DMS153 (cell line): ENCODE results near the gene SLC35G3.
"Not testable (repeated sequence)": the region's sequence is repeated elsewhere in the genome, so short reads cannot be mapped to it uniquely, and the experiment has no call there.

ENCODE experiments used
- DNase-seq: peaks from one replicate; lab custom pipeline; 2025; lab: John Stamatoyannopoulos, UW

Gene SLC35G3

GRCh38 chr17:35210741-35211140 lies 16.5 kb upstream of the SLC35G3 start:
- DNase-seq, result no peak

GRCh38 chr17:35202582-35202981 lies 8.4 kb upstream of the SLC35G3 start:
- DNase-seq, result not testable (repeated sequence)

DNA sequence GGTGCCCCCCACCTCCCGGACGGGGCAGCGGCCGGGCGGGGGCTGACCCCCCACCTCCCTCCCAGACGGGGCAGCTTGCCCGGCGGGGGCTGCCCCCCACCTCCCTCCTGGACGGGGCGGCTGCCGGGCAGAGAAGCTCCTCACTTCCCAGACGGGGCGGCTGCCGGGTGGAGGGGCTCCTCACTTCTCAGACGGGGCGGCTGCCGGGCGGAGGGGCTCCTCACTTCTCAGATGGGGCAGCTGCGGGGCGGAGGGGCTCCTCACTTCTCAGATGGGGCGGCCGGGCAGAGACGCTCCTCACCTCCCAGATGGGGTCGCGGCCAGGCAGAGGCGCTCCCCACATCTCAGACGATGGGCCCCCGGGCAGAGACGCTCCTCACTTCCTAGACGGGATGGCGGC lies 869 bp upstream of the SLC35G3 start:
- DNase-seq, result not testable (repeated sequence)

DNA sequence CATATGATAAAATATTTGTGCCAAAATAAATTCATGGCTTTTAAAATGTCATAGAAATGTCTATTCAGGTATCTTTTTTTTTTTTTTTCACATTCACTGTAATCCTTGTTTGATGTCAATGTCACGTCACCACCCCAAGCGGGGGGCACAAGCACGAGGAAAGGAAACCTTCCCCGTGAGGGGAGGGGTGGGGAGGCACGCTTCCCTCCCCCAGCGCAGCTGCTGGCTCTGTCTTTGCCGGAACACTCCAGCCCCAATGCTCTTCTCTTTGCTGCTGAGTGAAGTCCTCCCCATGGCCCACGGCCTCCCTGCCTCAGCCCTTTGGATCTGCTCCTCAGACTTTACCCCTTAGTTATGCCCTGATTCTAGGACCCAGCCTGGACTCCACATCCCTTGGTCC lies 1.5 kb downstream of the SLC35G3 start:
- DNase-seq, result no peak

GRCh38 chr17:35191001-35191695 lies 3.0 kb downstream of the SLC35G3 start:
- DNase-seq, result no peak

GRCh38 chr17:35189291-35189690 lies 4.9 kb downstream of the SLC35G3 start:
- no peak for DNase-seq

- DNase-seq, result no peak
These were observed 6.1 kb downstream of the SLC35G3 start for GRCh38 chr17:35188111-35188510.

- no peak for DNase-seq
These were observed 6.7 kb downstream of the SLC35G3 start for GRCh38 chr17:35187481-35187880.

DNA sequence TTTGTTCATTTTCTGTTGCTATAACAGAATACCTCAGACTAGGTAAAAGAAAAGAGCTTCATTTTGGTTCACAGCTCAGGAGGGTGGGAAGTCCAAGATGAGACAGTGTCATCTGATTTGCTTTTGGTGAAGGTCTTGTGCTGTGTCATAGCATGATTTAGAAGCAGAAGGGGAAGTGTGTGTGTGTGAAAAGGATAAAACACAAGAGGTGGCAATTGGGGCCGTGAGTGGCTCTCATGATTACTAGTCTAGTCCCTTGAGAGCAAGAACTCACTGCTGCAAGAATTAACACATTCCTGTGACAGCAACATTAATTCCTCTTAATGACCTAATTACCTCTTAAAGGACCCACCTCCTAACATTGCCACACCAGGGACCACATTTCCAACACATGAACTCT lies 8.3 kb downstream of the SLC35G3 start:
- no peak for DNase-seq

GRCh38 chr17:35184274-35184673 lies 9.9 kb downstream of the SLC35G3 start:
- no peak for DNase-seq

GRCh38 chr17:35183332-35183731 lies 10.9 kb downstream of the SLC35G3 start:
- DNase-seq, result no peak

DNA sequence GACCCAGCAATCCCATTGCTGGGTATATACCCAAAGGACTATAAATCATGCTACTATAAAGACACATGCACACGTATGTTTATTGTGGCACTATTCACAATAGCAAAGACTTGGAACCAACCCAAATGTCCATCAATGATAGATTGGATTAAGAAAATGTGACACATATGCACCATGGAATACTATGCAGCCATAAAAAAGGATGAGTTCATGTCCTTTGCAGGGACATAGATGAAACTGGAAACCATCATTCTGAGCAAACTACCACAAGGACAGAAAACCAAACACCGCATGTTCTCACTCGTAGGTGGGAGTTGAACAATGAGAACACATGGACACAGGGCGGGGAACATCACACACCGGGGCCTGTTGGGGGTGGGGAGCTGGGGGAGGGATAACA lies 14.8 kb downstream of the SLC35G3 start:
- not testable (repeated sequence) for DNase-seq

GRCh38 chr17:35176897-35177296 lies 17.3 kb downstream of the SLC35G3 start:
- no peak for DNase-seq

DNA sequence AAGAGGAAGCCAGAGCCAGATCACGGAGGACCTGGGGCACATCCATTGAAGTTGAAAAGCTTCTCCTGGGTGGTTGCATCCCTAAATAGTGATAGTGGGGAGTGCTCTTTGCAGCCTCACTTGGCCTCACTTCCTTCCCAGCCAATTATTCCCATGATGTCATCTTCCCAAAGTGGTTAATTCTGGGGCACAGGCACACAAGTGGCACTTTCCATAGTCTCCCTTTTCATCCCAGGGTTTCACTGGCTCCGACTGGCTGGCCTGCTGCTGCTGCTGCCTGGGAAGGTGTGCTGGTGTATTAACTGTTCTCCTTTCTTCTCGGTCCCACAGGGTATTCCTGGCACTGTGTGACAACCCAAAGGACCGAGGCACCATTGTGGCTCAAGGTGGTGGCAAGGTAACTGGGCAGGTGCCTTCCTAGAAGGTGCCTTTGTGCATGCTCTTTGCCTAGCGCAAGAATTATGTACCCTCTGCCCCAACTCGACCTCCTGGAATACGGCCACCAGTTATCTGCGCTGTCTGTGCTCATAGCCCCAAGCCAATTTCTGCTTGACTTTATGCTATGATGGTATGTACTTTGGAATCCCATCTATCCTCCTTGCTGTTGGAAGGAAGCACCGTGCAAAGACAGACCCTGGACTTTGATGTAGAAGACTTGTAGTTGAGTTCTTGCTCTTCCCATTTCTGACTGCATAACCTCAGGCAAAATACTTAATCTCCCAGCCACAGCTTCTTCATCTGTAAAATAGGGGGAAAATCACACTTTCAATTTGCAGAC lies 18.4 kb downstream of the SLC35G3 start:
- no peak for DNase-seq

DNA sequence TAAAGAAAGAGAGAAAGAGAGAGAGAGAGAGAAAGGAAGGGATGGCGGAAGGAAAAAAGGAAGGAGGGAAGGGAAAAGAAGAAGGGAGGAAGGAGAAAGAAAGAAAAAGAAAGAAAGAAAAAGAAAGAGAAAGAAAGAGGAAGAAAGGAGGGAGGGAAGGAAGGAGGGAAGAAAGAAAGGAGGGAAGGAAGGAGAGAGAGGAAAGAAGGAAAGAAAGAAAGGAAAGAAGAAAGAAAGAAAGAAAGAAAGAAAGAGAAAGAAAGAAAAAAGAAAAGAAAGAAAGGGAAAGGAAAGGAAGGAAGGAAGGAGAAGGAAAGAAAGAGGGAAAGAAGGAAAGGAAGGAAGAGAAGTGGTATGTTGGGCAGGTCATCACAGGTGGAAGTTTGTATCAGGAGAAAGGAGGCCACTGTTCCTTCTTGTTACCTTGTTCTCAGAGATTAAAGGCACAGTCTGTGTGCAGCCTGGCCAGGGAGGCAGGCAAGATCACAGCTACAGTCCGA lies 19.3 kb downstream of the SLC35G3 start:
- no peak for DNase-seq

DNA sequence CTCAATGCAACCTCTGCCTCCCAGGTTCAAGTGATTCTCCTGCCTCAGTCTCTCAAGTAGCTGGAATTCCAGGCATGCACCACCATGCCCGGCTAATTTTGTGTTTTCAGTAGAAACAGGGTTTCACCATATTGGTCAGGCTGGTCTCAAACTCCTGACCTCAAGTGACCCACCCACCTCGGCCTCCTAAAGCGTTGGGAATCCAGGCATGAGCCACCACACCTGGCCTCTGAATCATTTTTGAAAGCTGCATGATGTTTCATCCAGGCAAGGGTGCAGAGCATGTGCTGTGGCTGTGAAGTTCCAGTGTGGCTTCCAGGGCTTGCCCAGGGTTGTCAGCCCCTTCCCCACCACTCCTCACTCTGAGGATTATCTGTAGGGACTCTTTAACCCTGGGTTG lies 21.9 kb downstream of the SLC35G3 start:
- not testable (repeated sequence) for DNase-seq

GRCh38 chr17:35171834-35172233 lies 22.4 kb downstream of the SLC35G3 start:
- no peak for DNase-seq

DNA sequence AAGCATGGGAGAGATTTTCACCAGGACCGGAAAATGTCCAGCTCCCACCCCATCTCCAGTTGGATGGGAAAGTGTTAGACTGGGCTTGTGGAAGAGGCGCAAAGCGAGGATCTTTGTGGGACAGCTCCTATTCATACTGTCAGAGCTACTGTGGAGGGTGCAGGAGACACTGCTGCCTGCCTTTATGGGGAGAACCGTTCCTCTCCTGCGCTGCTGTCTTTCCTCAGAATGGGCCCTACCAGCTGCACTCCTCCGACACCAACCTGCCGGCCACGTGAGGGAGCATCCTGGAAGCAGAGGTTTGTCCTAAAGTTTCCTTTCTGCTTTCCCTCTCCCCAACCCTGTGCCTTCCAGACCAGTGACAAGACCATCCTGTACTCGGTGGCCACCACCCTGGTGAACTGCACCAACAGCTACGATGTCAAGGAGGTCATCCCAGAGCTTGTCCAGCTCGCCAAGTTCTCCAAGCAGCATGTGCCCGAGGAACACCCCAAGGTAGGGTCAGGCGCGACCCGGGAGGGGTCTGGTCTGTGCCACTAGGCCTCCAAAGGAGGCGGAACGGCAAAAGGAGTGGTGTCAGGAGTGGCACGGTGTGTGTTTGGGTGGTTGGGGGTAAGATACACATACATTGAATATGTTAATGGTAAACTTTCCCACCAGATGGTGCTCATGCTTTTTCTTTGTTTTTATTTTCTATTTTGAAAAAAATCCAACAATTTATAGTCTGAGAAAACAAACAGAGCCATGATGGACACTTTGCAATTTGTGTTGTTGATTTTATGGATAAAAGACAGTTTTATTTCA lies 23.0 kb downstream of the SLC35G3 start:
- DNase-seq, result no peak

GRCh38 chr17:35169835-35170363 lies 24.3 kb downstream of the SLC35G3 start:
- DNase-seq, result no peak

GRCh38 chr17:35167666-35168065 lies 26.5 kb downstream of the SLC35G3 start:
- no peak for DNase-seq

GRCh38 chr17:35167046-35167445 lies 27.1 kb downstream of the SLC35G3 start:
- no peak for DNase-seq

- no peak for DNase-seq
These were observed 27.7 kb downstream of the SLC35G3 start for GRCh38 chr17:35166526-35166925.
